GDM1 (cell line): Measurements from ENCODE around the gene PRKACB.

Experiments used
- DNase-seq: peaks from one replicate; lab custom pipeline; 2025; lab: John Stamatoyannopoulos, UW

Gene PRKACB

GRCh38 chr1:84156210-84156621 is 12.1 kb downstream of the PRKACB start:
- no peak for DNase-seq

- no peak for DNase-seq
Measured at GRCh38 chr1:84159533-84160240, 15.6 kb downstream of the PRKACB start.

- DNase-seq: no peak
Measured at GRCh38 chr1:84162295-84162694, 18.2 kb downstream of the PRKACB start.

GRCh38 chr1:84163123-84163931 is 19.3 kb downstream of the PRKACB start:
- no peak for DNase-seq

GRCh38 chr1:84164161-84164560 is 20.1 kb downstream of the PRKACB start:
- DNase-seq: no peak

GRCh38 chr1:84164567-84165021 is 20.5 kb downstream of the PRKACB start:
- DNase-seq: no peak

GRCh38 chr1:84165601-84166000 is 21.5 kb downstream of the PRKACB start:
- DNase-seq: no peak

- DNase-seq: no peak
Measured at GRCh38 chr1:84166797-84167196, 22.7 kb downstream of the PRKACB start.

GRCh38 chr1:84168783-84169182 is 24.7 kb downstream of the PRKACB start:
- no peak for DNase-seq

GRCh38 chr1:84170171-84170570 is 26.1 kb downstream of the PRKACB start:
- no peak for DNase-seq

GRCh38 chr1:84171481-84171880 is 27.4 kb downstream of the PRKACB start:
- no peak for DNase-seq

- DNase-seq: no peak
Measured at GRCh38 chr1:84174051-84174556, 30.0 kb downstream of the PRKACB start.

GRCh38 chr1:84181350-84182005 is 37.4 kb downstream of the PRKACB start:
- DNase-seq: no peak

GRCh38 chr1:84190455-84190854 is 46.4 kb downstream of the PRKACB start:
- no peak for DNase-seq

GRCh38 chr1:84192681-84193080 is 48.6 kb downstream of the PRKACB start:
- DNase-seq: no peak

- no peak for DNase-seq
Measured at GRCh38 chr1:84198832-84199231, 54.8 kb downstream of the PRKACB start.

GRCh38 chr1:84199257-84199656 is 55.2 kb downstream of the PRKACB start:
- no peak for DNase-seq

GRCh38 chr1:84202126-84202525 is 58.1 kb downstream of the PRKACB start:
- no peak for DNase-seq

- DNase-seq: no peak
Measured at GRCh38 chr1:84206375-84206774, 62.3 kb downstream of the PRKACB start.

- no peak for DNase-seq
Measured at GRCh38 chr1:84208935-84209334, 64.9 kb downstream of the PRKACB start.

- DNase-seq: no peak
Measured at GRCh38 chr1:84214115-84214956, 70.3 kb downstream of the PRKACB start.

GRCh38 chr1:84217239-84217638 is 73.2 kb downstream of the PRKACB start:
- DNase-seq: no peak
